ENCODE measurements around the gene OGFRL1.

GRCh38 chr6:71279321-71279720 lies 9.3 kb upstream of the OGFRL1 start:
- TF ChIP-seq ZBTB21 (CRISPR knock-in tag; IDR thresholded peaks at IDR 0.05; ENCODE audit: borderline replicate concordance) (no peak), ESRRA (CRISPR knock-in tag; IDR thresholded peaks at IDR 0.05; ENCODE audit: borderline replicate concordance) (no peak)

All from WTC11 (cell line).